MCF 10A (cell line): ENCODE data around the gene AADACL4. TPM values are rescaled to one million over a fixed set of nuclear protein-coding genes. Genes with fewer than 3 reads are reported as not detected.

Experiments used
- BruUV-seq: library from RNA; stranded (reverse); fragments of 400-500 nt; replicated peaks from 2 replicates; lab custom pipeline; 2021; lab: Mats Ljungman, UMichigan
- CTCF ChIA-PET: fragments of 300-600 bp; sonication (Branson Sonifier 250); formaldehyde crosslinking; extraction: SDS; loops from one replicate; lab custom pipeline; 2021; ENCODE audit warnings: antibody characterized with exemption, inconsistent platforms; lab: Yijun Ruan, JAX
- POLR2A ChIA-PET: fragments of 300-600, 350-650 bp; sonication (Branson Sonifier 250); formaldehyde crosslinking; extraction: SDS; loops from one replicate; lab custom pipeline; 2020; ENCODE audit warnings: antibody characterized with exemption, inconsistent platforms; lab: Yijun Ruan, JAX
- DNase-seq: peaks from one replicate; pipeline ENCODE4 v3.0.0-alpha.2; 2018; ENCODE audit not compliant: unreplicated experiment
- H3K27ac Mint-ChIP-seq: one replicate; pipeline ENCODE4 v1.8.0; 2022; ENCODE audit warnings: mild to moderate bottlenecking, low read depth, mixed read lengths; ENCODE audit not compliant: unreplicated experiment
- H3K27me3 Mint-ChIP-seq: one replicate; pipeline ENCODE4 v1.8.0; 2022; ENCODE audit warnings: mixed read lengths; ENCODE audit not compliant: insufficient read depth, unreplicated experiment
- H3K36me3 Mint-ChIP-seq: one replicate; pipeline ENCODE4 v1.8.0; 2022; ENCODE audit warnings: mild to moderate bottlenecking, moderate library complexity, mixed read lengths; ENCODE audit not compliant: insufficient read depth, unreplicated experiment
- H3K4me1 Mint-ChIP-seq: one replicate; pipeline ENCODE4 v1.8.0; 2022; ENCODE audit warnings: mixed read lengths; ENCODE audit not compliant: insufficient read depth, unreplicated experiment
- H3K4me3 Mint-ChIP-seq: one replicate; pipeline ENCODE4 v1.8.0; 2022; ENCODE audit warnings: mild to moderate bottlenecking, moderate library complexity, mixed read lengths; ENCODE audit not compliant: unreplicated experiment
- H3K9me3 Mint-ChIP-seq: one replicate; pipeline ENCODE4 v1.8.0; 2022; ENCODE audit warnings: mixed read lengths; ENCODE audit not compliant: unreplicated experiment
- CTCF ChIP-seq: fragments of 200-600 bp; IDR thresholded peaks from one replicate; pipeline ENCODE4 v1.8.0; 2022; ENCODE audit warnings: antibody characterized with exemption, mild to moderate bottlenecking; ENCODE audit not compliant: unreplicated experiment
- intact Hi-C: fragments of 100-400 bp; cut with micrococcal nuclease; formaldehyde crosslinking; loops from 2 replicates; pipeline ENCODE4 v1.14.1; 2022
- total RNA-seq: library from RNA; stranded (reverse); gene quantifications from 2 replicates; pipeline ENCODE4 v1.2.3, GENCODE V29; 2022

The AADACL4 gene
- total RNA-seq, 1 experiment from 2014 or later: not detected

GRCh38 chr1:12714710-12715475 is 71.0 kb downstream of the AADACL4 start:
- POLR2A ChIA-PET: no interaction called here
- H3K27ac Mint-ChIP-seq: no peak overlapping the region

GRCh38 chr1:12715896-12716437 is 72.1 kb downstream of the AADACL4 start, which contains the start of gene AADACL3:
Gene AADACL3 (plus strand): TSS chr1:12716110. CDS start chr1:12716177, 67 bp downstream.
- H3K36me3 Mint-ChIP-seq: peaks cover 6% of the 10 kb centered on the region
- H3K27me3 Mint-ChIP-seq: no peaks in the 10 kb centered on the region
- intact Hi-C loops: no loop called here
- H3K4me1 Mint-ChIP-seq: no peaks in the 10 kb centered on the region
- BruUV-seq: no TSS peak
- POLR2A ChIA-PET: no interaction called here
- no peak within 1 kb of the TSS for H3K27ac Mint-ChIP-seq
- no peak for DNase-seq
- H3K9me3 Mint-ChIP-seq: no peaks in the 10 kb centered on the region
- CTCF ChIA-PET: no interaction called here
- H3K4me3 Mint-ChIP-seq: no peak within 1 kb of the TSS
- no peak for TF ChIP-seq CTCF

More at GRCh38 chr1:12714710-12715475, 71.0 kb downstream of the AADACL4 start:
- Mint-ChIP-seq H3K36me3 (peaks cover 6% of the 10 kb centered on the region), H3K27me3 (no peaks in the 10 kb centered on the region), H3K4me3 (no peak overlapping the region), H3K4me1 (no peaks in the 10 kb centered on the region), H3K9me3 (no peaks in the 10 kb centered on the region)
- intact Hi-C loops: no loop called here
- no peak for TF ChIP-seq CTCF
- BruUV-seq: no TSS peak
- DNase-seq: peak; percentile 29
- CTCF ChIA-PET: no interaction called here

Other genes with a start within 250 kb of the AADACL4 start
- 1.4 and 1.5 TPM in 2 replicates for gene DHRS3, start 25.9 kb upstream of the AADACL4 start, total RNA-seq
- not detected in 2 replicates for gene AADACL3, start 72.0 kb downstream of the AADACL4 start, total RNA-seq
- not detected in 2 replicates for gene CFAP107, start 102.1 kb downstream of the AADACL4 start, total RNA-seq
- not detected in 2 replicates for gene PRAMEF12, start 129.7 kb downstream of the AADACL4 start, total RNA-seq
- gene PRAMEF1, start 147.3 kb downstream of the AADACL4 start, total RNA-seq: not detected in 2 replicates
- gene PRAMEF11, start 187.3 kb downstream of the AADACL4 start, total RNA-seq: not detected in 2 replicates
- gene HNRNPCL1, start 204.6 kb downstream of the AADACL4 start, total RNA-seq: not detected in 2 replicates
- gene PRAMEF2, start 213.0 kb downstream of the AADACL4 start, total RNA-seq: not detected in 2 replicates
- not detected in 2 replicates for gene PRAMEF4, start 242.1 kb downstream of the AADACL4 start, total RNA-seq